ENCODE data around the gene GNA15.

DNA sequence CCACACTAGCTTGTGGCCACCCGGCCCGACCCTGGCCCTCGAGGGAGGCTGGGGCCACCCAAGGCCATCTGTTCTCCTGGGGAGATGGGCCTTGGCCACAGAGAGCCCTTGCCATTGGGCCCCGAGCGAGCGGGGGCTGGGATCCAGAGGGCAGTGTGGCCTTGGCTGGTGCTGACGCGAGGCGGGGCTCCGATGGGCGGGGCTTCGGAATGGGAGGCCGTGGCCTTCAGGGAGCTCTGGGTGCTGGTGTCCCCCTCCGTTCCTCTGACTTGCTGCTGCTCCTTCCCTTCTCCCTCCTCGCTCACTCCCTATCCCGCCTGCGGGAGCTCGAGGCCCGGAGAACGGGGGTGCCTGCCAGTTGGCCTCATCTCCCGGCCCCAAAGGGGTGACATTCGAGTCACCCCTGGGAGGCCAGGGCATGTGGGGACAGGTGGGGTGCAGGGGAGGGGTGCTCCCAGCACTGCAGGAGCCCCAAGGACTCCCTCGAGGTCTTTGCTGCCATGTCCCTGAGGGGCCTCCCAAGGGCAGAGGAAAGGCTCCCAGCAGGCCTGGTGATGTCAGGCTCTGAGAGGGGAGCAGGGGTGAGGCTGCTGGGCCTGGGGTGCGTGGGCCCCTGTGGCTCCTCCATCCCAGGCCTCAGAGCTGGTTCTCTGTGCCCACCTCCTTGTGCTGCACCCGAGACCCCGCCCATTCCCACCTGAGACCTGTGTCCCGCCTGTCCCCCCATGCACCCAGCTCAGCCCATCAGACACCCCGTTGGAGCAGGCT lies 54.1 kb downstream of the GNA15 start:
- TF ChIP-seq CTCF (IDR thresholded peaks at IDR 0.05; ENCODE audit: borderline replicate concordance, extremely low read depth, low read length, poor library complexity, severe bottlenecking): no peak
- TF ChIP-seq EZH2 (IDR thresholded peaks at IDR 0.05; ENCODE audit: borderline replicate concordance, low read depth, low read length, severe bottlenecking): no peak
